ENCODE measurements around the gene NIM1K.
"Not testable (repeated sequence)": the region's sequence is repeated elsewhere in the genome, so short reads cannot be mapped to it uniquely, and the experiment has no call there.

NIM1K gene

GRCh38 chr5:43287493-43287892, 95.5 kb downstream of the NIM1K start:
- DNase-seq = no peak

GRCh38 chr5:43288269-43288831, 96.3 kb downstream of the NIM1K start:
- DNase-seq = no peak

GRCh38 chr5:43290726-43291125, 98.7 kb downstream of the NIM1K start:
- no peak for DNase-seq

GRCh38 chr5:43294226-43294625, 102.2 kb downstream of the NIM1K start:
- DNase-seq = no peak

GRCh38 chr5:43295202-43295601, 103.2 kb downstream of the NIM1K start:
- DNase-seq = no peak

DNA sequence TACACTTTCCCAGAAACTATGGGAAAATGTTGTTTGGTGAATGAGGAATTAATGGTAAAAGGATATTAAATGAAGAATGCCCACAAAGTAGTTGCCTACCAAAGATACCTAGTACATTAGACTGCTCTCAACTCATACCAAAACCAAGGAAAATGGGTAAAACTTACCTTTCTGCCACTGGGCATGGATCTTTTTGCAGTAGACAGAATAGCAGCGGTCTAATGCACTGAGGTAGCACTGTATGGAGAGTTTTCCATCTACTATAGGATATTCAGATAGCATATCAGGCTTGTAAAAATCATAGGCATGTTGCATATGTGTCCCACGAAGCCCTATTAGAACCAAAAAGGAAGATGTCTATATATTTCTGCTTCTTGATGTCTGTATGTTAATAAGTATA, 104.8 kb downstream of the NIM1K start:
- DNase-seq = no peak

GRCh38 chr5:43298443-43298842, 106.4 kb downstream of the NIM1K start:
- no peak for DNase-seq

DNA sequence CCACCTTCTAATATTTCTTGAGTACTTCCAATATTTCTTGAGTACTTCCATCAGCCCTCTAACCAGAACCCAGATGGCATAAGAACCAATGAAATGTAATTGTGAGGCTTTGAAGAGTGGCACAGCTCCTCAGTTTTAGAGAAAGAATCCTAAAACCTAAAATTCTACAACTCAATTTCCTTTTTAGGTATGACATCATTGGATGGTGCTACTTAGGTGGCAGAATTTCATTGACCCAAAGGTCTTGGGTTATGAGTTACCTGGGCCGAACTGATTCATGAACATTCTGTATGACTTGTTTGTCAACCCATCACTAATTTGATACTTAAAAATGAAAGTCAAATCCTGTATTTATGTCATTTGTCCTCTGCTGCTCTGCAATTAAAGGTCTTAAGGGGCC, 108.1 kb downstream of the NIM1K start:
- no peak for DNase-seq

DNA sequence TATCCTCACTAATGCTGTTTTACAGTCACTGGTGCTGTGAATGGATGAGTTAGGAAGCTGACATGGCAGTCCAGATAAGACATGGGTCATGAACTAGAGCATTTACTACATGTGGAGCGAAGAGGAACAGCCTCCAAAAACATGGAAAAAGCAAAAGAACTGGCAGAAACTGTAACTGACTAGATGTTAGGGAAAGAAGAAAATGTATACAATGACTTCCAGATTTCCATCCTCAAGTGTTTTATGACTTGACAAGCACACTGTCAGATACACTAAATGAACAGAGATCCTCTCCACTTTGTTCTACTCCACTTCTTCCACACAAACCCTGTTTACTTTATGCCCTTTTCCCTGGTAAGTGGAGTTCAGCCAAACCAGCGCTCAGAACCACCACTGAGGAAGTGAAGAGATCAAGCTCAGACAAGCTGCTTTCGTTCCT, 109.6 kb downstream of the NIM1K start:
- DNase-seq = no peak

- no peak for DNase-seq
These were observed 110.5 kb downstream of the NIM1K start for GRCh38 chr5:43302481-43302880.

- DNase-seq = no peak
These were observed 111.2 kb downstream of the NIM1K start for GRCh38 chr5:43303242-43303641.

DNA sequence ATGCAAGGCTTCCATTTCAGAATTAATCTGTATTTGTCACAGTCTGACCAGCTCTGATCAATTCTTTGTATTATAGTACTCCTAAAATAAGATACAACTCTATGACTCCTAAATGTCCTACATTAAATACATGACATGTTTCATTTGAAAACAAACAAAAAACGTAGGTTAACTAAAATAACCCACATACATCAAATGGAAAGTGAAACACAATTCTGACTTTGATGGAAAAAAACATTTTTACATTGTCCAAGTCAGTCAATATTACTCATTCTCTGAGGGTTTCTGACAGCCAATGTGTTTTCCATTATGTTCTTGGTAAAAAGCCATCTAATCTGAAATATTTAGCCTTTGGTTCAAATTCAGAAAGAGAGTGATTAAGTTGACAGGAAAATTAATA, 112.5 kb downstream of the NIM1K start:
- DNase-seq = no peak

- peak; percentile 33 for DNase-seq
These were observed 114.0 kb downstream of the NIM1K start for GRCh38 chr5:43305948-43306565.

DNA sequence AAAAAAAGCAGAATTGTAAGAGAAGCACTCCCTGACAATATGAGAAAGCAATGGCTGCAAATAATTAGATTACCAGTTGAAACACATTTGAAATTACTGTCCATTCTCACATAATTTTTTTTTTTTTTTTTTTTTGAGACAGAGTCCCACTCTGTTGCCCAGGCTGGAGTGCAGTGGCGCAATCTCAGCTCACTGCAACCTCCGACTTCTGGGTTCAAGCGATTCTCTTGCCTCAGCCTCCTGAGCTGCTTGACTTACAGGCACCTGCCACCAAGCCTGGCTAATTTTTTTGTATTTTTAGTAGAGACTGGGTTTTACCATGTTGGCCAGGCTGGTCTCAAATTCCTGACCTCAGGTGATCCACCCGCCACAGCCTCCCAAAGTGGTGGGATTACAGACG, 114.9 kb downstream of the NIM1K start:
- not testable (repeated sequence) for DNase-seq

DNA sequence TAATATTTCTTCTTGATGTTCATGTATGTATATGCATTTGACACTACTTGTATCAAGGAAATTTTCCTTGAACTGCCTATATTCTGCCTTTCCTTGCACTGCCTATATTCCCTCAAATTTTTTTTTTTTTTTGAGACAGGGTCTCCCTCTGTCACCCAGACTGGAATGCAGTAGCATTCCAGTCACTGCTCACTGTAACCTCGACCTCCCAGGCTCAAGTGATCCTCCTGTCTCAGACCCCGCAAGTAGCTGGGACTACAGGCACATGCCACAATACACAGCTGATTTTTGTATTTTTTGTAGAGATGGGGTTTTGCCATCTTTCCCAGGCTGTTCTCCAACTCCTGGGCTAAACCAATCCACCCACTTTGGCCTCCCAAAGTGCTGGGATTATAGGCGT, 117.1 kb downstream of the NIM1K start:
- DNase-seq = no peak

GRCh38 chr5:43309637-43310036, 117.6 kb downstream of the NIM1K start:
- DNase-seq = no peak

- peak; percentile 25 for DNase-seq
These were observed 120.1 kb downstream of the NIM1K start for GRCh38 chr5:43312076-43312661.

GRCh38 chr5:43312699-43313034, 120.6 kb downstream of the NIM1K start:
- DNase-seq = peak; percentile 66

- peak; percentile 99 for DNase-seq
These were observed 121.2 kb downstream of the NIM1K start, which contains the start of gene HMGCS1 for GRCh38 chr5:43313035-43313853. Gene HMGCS1, minus strand, starts transcription at chr5:43313412. Its CDS starts 14,447 bp downstream, at chr5:43298965.

- DNase-seq = peak; percentile 55
These were observed 121.9 kb downstream of the NIM1K start for GRCh38 chr5:43313854-43314457.

GRCh38 chr5:43314724-43315123, 122.7 kb downstream of the NIM1K start:
- no peak for DNase-seq

DNA sequence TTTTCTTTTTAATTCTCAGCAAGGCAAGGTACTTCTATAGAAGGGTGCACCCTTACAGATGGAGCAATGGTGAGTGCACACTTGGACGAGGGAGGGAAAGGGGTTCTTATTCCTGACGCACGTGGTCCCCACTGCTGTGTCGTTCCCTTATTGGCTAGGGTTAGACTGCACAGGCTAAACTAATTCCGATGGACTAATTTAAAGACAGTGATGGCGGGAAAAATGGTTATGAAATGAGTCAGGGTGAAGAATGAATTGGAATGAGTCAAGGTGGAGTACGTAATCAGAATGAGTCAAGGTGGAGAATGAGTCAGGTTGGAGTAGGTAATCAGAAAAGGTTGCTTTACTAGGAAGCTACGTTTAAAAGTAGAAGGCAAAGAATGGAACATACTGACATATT, 123.2 kb downstream of the NIM1K start:
- no peak for DNase-seq

DNA sequence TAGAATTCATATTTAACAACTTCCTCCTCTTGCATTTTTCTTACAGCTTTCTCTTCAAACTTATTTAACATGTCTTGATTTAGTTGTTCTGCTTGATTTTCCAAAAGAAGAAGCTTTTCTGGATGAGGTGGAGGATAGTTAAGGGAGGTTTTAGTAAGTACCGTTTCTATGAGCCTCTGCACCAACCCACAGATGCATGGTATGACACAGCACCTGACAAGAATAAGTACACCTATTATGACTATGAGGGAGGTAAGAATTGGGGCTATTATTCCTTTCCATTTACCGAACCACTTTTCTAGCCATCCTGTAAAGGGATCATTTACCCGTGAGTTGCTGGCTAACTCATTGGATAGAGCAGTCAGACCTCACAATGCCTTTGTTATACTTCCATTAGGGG, 123.7 kb downstream of the NIM1K start:
- peak; percentile 66 for DNase-seq

Measured in NCI-H146 (cell line).